ENCODE measurements around the gene TTLL5. TPM values are rescaled to one million over a fixed set of nuclear protein-coding genes. Genes with fewer than 3 reads are reported as not detected.

Gene TTLL5
- total and polyA plus RNA-seq, 9 of the 15 experiments (the other 6 are each of a cell fraction or from before 2014, with no cell fraction given): 4.1 to 18.9 (median 12.6) TPM

DNA sequence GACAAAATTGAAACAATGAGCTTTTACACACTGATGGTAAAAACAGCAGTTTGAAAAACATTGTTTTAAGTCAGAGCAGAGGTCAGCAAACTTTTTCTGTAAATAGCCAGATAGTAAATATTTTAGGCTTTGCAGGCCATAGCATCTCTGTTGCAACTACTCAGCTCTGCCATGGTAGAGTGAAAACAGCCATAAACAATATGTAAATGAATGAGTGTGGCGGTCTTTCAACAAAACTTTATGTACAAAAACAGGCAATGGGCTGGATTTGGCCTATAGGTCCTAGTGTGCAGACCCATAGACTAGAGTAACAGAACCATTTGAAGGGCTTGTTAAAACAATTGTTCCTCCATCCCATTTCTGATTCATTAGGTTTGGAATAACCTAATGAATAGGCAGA lies 205.9 kb downstream of the TTLL5 start:
- Histone ChIP-seq H3K9ac (ENCODE audit: insufficient read depth in 1 of 2, low read depth in 2 of 2, low read length in 2 of 2) (no peak overlapping the region), H3K79me2 (ENCODE audit: control insufficient read depth, insufficient read depth, low read length) (no peaks in the 10 kb centered on the region), H3K4me2 (ENCODE audit: insufficient read depth, low read length) (no peak overlapping the region), H3K36me3 (ENCODE audit: control insufficient read depth, insufficient read depth, low read length) (no peaks in the 10 kb centered on the region), H3K27ac (ENCODE audit: extremely low read depth, low read depth, low read length) (no peak overlapping the region), H3K4me3 (no peak overlapping the region), H3K9me1 (ENCODE audit: control insufficient read depth, insufficient read depth, low read length) (no peaks in the 10 kb centered on the region), H3K27me3 (ENCODE audit: control insufficient read depth in 2 of 2, insufficient read depth in 2 of 2, low read length in 2 of 2) (no peaks in the 10 kb centered on the region), H3K4me1 (replicated peaks in 1 of 2; ENCODE audit: control insufficient read depth in 2 of 2, insufficient read depth in 2 of 2, low read length in 2 of 2) (peaks cover 0 to 2% of the 10 kb centered on the region in 2 experiments; a peak in 1 of 5 replicates), H3K9me3 (replicated peaks; ENCODE audit: control insufficient read depth, insufficient read depth, low read depth, low read length) (no peaks in the 10 kb centered on the region), H4K20me1 (replicated peaks; ENCODE audit: control insufficient read depth, insufficient read depth, low read length) (no peaks in the 10 kb centered on the region), H2AFZ (ENCODE audit: low read depth, low read length) (no peak overlapping the region)
- ChIA-PET POLR2A (no interaction called here), CTCF (ENCODE audit: low intra/inter-chr PET ratio) (no interaction called here)
- DNase-seq (ENCODE audit: extremely low read depth in 1 of 4, low spot score in 3 of 4): no peak
- BruUV-seq (replicated peaks): no TSS peak
- ATAC-seq: no peak
- in situ Hi-C loops (cut with MboI): no loop called here
- FAIRE-seq: no peak
- WGBS (ENCODE audit: insufficient coverage, low coverage, missing lambda C conversion rate): 100% methylated on average over 1 of the region's 1 CpG
- TF ChIP-seq, protein P1, sequence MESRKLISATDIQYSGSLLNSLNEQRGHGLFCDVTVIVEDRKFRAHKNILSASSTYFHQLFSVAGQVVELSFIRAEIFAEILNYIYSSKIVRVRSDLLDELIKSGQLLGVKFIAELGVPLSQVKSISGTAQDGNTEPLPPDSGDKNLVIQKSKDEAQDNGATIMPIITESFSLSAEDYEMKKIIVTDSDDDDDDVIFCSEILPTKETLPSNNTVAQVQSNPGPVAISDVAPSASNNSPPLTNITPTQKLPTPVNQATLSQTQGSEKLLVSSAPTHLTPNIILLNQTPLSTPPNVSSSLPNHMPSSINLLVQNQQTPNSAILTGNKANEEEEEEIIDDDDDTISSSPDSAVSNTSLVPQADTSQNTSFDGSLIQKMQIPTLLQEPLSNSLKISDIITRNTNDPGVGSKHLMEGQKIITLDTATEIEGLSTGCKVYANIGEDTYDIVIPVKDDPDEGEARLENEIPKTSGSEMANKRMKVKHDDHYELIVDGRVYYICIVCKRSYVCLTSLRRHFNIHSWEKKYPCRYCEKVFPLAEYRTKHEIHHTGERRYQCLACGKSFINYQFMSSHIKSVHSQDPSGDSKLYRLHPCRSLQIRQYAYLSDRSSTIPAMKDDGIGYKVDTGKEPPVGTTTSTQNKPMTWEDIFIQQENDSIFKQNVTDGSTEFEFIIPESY (CRISPR knock-in tag; IDR thresholded peaks at IDR 0.05): peak; percentile 36; the same call in 1 of the 2 replicates
- TF ChIP-seq ZBTB40 (IDR thresholded peaks at IDR 0.05) (peak; percentile 90), ZBTB40 (CRISPR knock-in tag; IDR thresholded peaks at IDR 0.05) (peak; percentile 91), ZC3H11A (IDR thresholded peaks at IDR 0.05; ENCODE audit: low read depth, low read length) (no peak)
- intact Hi-C loops (cut with micrococcal nuclease): no loop called here
